SIG-M5 (cell line): Measurements from ENCODE around the gene NIPSNAP2.
A peak's percentile ranks its signal among the peaks of the same experiment; 100 is the strongest.
"Not testable (repeated sequence)": the region's sequence is repeated elsewhere in the genome, so short reads cannot be mapped to it uniquely, and the experiment has no call there.

ENCODE experiments used
- DNase-seq: peaks from one replicate; lab custom pipeline; 2025; lab: John Stamatoyannopoulos, UW

Gene NIPSNAP2

DNA sequence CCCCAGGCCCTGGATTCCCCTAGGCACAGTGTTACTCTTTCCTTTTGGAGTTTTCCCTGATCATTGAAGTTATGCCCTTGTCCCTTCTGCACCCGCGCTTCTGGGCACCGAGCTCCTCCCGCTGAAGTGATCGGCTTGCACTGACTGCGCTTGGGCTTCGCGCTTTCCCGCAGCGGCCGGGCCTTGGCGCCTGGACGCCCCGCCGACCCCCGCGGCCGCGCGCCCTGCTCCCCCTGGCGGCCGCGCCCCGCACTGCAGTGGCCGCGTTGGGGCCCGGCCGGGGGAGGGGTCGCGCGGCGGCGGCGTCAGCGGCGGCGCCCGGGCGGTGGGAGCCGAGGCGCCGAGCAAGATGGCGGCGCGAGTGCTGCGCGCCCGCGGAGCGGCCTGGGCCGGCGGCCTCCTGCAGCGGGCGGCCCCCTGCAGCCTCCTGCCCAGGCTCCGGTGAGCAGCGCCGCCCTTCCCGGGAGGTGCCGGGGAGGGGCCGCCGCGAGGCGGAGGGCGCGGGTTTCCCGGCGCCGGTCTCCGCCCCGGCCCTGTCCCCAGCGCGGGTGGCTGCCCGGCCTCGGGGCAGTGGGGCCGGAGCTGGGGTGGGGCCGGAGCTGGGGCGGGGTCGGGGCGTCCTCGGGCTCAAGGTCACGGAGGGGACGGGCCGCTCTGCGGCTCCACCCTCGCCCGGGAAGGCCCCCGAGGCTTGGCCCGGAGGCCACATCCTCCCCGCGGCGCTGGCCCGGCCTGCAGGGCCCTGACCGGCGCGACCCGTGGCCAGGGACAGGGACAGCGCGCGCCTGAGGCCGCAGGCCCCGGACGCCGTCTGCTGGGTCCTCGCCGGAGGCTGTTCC lies at the start of gene NIPSNAP2:
Gene NIPSNAP2 (plus strand): TSS at position 325 of the 839 bp plus-strand sequence. CDS start 25 bp downstream, at position 350.
- DNase-seq: no peak

DNA sequence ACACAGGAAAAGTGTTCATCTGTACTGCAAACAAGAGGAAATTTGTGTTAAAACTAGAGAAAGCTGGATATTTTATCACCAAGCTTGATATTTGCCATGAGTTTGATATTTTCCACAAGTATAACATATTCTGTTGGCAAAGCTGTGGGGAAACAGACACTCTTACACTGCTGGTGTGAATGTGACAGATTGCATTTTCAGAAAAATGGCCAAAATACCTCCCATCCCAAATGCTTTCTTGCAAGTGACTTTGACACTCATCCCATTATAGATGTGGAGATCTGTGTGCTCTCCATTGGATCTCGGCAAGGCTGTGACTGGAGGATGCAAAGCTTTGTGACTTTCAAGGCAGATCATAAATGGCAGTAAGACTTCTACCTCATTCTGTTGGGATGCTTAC lies 46.6 kb upstream of the NIPSNAP2 start:
- DNase-seq: no peak

DNA sequence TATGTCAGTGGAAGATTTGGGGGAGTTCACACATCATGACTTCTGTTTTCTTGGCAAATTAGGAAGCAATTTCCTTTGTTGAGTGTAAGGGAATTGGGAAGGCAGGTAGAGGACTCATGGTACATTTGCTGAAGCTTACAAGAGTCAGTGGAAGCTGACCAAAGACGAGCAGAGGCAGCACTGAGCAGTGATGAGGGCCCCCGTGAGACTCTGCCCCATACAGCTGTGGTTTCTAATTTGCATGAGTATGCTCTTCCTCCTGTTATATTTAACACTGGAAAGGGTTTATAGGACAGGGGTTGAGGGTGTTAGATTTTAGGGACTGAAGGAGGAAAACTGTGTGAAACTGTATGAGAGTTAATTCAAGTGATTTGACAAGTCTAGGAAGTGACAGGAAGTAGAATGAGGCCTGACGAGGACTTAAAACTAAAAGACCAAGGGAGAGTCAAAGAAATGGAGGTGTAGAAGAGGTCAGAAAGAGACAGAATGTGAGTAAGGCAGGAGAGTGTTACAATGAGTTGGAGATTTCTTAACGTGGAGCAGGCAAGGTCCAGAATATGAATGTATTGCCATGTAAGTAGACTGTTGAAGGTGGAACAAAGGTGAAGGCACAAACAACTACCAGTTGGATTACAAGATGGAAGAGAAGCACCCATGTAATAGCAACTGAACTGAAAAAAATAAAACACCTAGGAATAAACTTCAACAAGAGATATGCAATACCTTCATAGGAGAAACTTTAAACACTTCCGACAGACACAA lies 36.2 kb upstream of the NIPSNAP2 start:
- no peak for DNase-seq

DNA sequence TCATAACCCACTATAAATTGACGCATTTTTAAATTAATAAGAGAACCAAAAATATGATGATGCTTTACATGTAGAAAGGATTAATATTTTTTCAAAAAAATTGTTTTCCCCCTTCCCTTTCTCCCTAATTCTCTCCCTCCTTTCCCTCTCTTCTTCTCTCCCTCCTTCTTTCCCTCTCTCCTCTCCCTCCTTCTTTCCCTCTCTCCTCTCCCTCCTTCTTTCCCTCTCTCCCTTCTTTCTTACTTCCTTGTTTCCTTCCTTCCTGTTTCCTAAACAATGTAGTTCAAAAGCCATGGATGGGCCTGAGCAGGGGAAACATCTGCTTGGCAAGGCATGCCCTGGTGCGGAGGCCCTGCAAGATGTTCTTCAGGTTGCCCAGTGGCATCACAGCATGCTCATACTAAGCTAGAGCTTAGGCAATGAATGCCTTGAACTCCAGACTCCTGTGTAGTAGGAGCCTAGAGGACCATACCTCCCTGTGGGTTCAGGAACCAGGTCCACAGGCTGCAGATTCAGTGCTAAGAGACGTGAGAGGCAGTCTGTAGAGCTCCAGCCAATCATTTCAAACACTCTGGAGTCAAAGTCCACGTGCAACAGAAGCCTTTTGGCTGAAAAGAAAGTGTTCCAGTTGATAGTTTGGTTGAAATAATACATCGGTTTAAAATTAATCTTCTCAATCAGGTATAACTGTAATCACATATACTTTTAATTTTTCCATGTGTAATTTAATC lies 32.8 kb upstream of the NIPSNAP2 start:
- DNase-seq: no peak

DNA sequence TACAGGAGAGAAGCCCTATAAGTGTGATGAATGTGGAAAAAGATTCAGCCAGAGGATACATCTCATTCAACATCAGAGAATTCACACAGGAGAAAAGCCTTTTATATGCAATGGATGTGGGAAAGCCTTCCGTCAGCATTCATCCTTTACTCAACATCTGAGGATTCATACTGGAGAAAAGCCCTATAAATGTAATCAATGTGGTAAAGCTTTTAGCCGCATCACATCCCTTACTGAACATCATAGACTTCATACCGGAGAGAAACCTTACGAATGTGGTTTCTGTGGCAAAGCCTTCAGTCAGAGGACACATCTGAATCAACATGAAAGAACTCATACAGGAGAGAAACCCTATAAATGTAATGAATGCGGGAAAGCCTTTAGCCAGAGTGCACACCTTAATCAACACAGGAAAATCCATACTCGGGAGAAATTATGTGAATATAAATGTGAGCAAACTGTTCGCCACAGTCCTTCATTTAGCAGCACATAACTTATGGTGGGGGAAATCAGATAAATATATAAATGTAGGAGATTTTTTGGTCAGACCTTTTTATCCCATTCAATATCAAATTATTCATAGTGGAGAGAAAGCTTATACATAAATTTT lies 24.8 kb upstream of the NIPSNAP2 start:
- DNase-seq: no peak

DNA sequence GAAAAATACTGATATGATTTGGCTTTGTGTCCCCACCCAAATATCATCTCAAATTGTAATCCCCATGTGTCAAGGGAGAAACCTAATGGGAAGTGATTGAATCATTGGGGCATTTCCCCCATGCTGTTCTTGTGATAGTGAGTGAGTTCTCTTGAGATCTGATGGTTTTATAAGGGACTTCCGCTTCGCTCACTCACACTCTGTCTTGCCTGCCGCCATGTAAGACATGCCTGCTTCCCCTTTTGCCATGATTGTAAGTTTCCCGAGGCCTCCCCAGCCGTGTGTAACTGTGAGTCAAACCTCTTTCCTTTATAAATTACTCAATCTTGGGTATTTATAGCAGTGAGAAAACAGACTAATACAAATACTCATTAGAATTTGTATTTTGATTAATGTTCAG lies 17.8 kb upstream of the NIPSNAP2 start:
- no peak for DNase-seq

DNA sequence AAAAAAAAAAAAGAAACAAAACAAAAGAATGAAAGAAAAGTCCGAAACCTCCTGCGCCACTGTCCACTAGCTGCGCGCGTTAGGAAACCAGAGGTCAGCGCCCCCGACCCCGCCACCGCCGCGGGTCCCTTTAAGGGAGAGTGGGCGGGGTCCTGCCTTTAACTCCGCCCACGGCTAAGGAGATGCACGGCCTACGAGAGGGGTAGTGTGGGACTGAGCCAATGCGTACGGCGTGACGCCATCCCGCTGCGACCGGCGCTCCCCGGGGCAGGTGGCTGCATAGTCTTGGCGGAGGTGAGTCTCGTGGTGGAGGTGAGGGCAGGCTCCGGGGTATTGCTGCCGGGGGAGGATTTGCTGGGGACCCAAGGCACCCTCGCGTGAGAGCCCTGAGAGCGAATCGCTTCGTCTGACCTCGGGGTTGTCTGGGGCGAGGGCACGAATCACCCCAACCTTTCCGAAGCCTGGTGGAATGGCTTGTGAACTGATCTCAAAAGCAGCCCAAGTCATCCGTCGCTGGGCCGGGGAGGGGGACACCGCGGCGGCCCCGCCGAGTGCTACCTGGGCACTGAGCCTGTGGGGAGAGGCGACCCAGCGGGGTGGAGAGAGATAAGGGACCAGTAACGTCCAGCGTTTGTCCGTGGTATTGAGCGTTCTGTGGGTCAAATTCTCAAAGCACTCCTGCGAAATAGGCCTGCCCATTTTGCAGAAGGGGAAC lies 12.6 kb upstream of the NIPSNAP2 start, which contains the start of gene MRPS17:
Gene MRPS17 (plus strand): TSS at position 241 of the 715 bp plus-strand sequence. CDS start 1,319 bp downstream, outside the sequence.
- DNase-seq: peak; percentile 16

DNA sequence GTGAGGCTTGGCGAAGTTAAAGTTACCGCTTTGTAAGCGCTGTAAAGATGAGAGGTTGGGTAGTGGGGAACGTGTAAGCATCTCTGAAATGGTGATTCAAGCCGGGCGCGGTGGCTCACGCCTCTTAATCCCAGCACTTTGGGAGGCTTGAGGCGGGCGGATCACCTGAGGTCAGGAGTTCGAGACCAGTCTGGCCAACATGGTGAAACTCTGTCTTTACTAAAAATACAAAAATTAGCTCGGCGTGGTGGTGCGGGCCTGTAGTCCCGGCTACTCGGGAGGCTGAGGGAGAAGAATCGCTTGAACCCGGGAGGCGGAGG lies 12.1 kb upstream of the NIPSNAP2 start:
- DNase-seq: not testable (repeated sequence)

DNA sequence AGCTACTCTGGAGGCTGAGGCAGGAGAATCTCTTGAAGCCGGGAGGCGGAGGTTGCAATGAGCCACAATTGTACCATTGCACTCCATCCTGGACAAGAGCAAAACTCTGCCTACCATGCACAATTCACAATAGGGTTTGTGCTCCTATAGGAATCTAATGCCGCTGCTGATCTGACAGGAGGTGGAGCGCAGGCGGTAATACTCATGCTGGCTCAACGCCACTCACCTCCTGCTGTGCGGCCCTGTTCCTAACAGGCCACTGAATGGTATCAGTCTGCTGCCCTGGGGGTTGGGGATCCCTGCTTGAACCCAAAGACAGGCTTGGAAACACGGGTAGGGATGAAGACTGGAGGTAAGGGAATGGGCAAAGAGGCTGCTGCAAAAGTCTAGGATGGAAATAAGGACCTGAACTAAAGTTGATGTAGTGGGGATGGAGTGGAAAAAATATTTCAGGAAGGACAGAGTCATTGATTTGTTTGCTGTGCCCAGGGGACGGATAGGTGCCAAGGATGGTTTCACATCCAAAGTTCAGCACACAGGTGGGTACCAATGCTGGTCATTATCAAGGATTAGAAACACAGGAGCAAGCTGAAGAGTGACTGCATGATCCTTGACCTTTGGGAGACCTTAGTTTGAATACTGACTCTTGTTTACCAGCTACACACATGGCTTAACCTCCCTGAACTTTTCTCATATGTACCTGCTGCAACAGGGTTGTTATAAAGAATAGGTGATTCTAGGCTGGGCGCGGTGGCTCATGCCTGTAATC lies 10.5 kb upstream of the NIPSNAP2 start:
- no peak for DNase-seq

DNA sequence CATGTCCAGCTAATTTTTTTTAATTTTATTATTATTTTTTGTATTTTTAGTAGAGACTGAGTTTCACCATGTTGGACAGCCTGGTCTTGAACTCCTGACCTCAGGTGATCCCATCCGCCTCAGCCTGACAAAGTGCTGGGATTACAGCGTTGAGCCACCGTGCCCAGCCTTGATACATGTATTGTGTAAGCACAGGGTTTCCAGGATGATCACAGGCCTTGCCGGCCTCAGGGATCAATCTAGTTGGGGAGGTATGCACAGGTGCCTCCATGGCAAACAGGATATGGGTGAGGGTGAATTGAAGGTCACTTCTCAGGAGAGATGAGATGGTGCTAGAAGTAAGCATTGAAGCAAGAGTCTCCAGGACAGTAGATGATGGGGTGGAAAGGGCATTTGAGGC lies 7.2 kb upstream of the NIPSNAP2 start:
- no peak for DNase-seq

DNA sequence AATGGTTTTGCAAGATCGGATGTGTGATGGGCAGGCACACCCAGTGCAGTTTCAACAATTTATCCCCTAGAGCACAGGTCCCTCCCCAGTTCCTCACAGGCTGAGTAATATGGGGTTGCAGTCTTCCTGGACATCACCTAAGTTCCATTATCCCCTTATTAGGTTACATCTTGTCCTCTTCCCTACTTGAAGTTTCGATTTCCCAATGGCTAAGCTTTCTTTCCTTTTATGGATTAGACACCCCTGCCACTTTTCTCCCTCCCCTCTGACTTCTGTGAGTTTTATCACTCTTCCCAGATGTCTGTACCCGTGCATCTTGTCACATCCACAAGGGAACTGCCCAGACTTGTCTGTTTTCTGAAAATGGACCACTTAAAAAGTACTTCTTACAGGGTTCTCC lies 2.4 kb upstream of the NIPSNAP2 start:
- DNase-seq: no peak

DNA sequence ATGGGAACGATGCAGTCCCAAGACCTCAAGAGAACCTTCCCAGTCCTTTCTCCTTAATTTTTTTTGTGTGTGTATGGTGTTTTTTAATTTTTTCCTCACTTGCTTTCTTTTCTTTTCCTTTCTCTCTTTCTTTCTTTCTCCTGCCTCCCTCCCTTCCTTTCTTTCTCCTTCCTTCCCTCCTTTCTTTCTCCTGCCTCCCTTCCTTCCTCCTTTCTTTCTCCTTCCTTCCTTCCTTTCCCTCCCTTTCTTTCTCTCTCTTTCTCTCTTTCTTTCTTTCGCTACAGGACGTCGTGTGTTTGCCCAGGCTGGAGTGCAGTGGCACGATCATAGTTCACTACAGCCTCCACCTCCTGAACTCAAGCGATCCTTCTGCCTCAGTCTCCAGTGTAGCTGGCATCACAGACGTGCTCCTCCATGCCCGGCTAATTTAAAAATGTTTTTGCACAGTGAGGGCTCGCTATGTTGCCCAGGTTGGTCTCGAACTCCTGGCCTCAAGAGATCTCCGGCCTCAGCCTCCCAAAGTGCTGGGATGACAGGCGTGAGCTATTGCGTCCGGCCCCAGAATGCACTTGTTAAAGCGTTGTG lies 709 bp upstream of the NIPSNAP2 start:
- DNase-seq: no peak

DNA sequence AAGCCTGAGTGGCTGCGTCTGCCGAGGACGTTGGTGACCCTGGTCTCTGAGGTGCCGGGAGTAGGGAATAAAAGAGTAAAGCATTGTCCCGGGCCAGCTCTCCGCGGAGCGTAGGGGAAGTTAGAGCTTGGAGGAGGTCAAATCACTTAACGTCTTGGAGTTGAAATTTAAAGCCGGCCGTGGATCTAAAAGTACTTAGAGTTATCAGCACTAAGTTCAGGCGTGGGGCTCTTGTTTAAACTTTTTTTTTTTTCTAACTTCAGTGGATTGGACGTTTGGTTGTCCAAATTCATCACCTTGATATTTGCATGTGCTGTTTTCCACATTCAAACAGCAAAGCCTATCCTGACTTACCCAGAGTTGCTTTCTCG lies 700 bp downstream of the NIPSNAP2 start:
- DNase-seq: no peak

DNA sequence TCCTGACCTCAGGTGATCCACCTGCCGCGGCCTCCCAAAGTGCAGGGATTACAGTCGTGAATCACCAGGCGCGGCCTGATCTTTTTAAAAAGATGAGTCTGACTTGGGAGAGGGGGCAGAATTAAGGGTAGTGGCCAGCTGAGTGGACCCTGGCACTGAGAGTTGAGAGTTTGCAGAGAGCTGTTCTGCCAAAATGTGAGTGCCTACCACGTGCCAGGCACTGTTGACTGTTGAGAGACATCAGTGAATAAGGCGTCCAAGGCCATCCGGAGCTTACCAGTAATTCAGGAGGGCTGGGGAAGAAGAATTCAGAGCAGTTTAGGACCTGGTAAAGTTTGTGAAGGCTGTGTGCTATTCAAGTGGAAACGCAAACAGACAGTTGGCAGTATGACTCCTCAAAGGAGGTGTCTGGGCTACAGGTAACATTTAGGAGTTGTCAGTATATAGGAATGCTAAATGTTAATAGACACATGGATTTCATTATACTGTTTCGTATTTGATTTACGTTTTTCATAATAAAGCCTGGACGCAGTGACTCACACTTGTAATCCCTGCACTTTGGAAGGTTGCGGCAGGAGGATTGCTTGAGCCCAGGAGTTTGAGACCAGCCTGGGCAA lies 1.5 kb downstream of the NIPSNAP2 start:
- DNase-seq: no peak

DNA sequence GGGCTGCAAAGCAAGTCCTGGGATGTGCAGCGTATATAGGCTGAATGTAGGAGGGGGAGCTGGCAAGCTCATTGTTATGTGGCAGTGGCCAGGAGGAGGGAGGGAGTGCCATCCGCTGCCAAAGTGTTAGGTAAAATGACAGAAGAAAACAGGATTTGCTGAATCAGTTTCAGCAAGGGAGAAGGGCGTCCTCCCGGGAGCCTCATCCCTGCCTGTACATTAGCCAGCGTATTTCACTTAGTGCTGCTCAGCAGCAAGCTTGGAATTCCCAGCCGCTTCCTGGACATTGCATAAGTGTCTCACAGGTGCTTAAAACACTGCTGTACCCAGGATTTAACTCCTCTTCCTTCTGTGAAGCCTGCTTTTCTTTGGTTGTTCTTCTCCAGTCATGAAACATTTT lies 2.5 kb downstream of the NIPSNAP2 start:
- no peak for DNase-seq

DNA sequence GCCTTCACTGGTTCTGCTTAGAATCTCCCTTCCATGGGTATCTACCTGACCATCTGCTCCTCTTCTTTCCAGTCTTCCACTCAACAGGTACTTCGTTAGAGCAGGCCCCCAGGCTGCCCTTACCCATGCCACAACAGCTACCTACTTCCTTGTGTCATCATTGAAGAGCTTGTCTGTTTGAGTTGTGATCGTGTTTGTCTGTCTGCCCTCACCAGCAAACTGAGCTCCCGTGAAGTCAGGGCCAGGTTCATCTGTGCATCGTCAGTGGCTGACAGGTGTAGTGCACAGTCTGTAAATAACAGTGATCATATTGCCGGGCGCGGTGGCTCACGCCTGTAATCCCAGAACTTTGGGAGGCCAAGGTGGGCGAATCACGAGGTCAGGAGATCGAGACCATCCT lies 5.0 kb downstream of the NIPSNAP2 start:
- DNase-seq: no peak

DNA sequence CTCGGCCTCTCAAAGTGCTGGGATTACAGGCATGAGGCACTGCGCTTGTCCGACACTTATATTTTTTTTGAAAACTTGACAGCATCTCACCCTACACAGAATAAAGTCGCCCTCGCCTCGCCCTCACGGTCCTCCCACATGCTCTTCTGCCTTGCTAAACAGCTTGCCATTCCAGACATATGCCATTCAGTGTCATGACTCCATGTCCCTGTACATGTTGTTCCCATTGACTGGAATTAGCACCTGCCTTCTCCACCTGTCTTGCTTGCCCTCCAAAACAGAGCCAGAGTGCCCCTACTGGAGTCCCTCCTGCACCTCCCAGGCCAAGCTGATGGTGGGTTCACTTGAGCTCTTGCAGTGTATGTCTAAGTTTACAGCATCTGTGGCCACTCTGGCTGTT lies 6.2 kb downstream of the NIPSNAP2 start:
- DNase-seq: no peak

DNA sequence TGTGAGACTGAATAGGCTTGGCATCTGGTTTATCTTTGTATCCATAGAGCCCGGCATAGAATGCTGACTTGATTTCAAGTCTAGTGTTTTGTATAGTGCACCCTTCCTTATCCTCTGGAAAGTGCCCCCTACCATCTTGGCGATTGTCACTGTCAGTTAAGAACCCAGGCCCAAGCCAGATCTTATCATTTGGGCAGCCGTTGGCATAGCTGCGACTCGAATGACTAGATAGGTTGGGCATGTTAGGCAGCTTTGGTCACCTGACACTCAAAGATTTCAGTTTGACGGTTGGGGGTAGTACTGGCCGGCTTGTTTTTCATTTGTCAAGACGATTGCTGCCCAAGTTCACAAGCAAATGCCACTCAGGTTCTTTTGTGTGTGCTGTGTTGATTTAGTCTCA lies 6.6 kb downstream of the NIPSNAP2 start:
- no peak for DNase-seq

DNA sequence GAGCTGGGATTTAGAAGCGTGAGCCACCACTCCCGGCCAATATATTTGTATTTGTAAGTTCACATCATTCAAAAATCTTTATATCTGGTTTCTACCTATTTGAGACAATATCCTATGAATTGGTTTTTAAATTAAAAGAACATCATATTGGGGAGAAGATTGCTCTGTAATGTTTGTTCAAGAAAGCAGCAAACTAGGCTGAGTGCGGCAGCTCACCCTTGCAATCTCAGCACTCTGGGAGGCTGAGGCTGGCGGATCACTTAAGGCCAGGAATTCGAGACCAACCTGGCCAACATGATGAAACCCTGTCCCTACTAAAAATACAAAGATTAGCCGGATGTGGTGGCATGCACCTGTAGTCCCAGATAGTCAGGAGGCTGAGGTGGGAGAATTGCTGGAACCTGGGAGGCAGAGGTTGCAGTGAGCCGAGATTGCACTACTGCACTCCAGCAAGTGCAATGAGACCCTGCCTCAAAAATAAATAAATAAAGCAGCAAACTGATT lies 9.4 kb downstream of the NIPSNAP2 start:
- no peak for DNase-seq
